PC-3 (cell line): ENCODE data around the gene ACAP2. TPM values are rescaled to one million over a fixed set of nuclear protein-coding genes. Genes with fewer than 3 reads are reported as not detected.
"Not testable (repeated sequence)": the region's sequence is repeated elsewhere in the genome, so short reads cannot be mapped to it uniquely, and the experiment has no call there.

ENCODE experiments used
- ATAC-seq: fragments of 200-7000 bp; cut with Tn5 transposase; 2 replicates; pipeline ENCODE4 v1.9.1; 2020; ENCODE audit warnings: mild to moderate bottlenecking, moderate library complexity
- BruUV-seq: library from RNA; stranded (reverse); fragments of 400-500 nt; replicated peaks from 2 replicates; lab custom pipeline; 2021; lab: Mats Ljungman, UMichigan
- CTCF ChIA-PET: fragments of 300-600 bp; sonication (Branson Sonifier 250); formaldehyde crosslinking; loops from one replicate; lab custom pipeline; 2022; ENCODE audit warnings: antibody characterized with exemption; lab: Charles Lee
- POLR2A ChIA-PET: fragments of 300-600 bp; sonication (Branson Sonifier 250); formaldehyde crosslinking; loops from one replicate; lab custom pipeline; 2022; ENCODE audit warnings: antibody characterized with exemption; ENCODE audit not compliant: unreplicated experiment; lab: Charles Lee
- DNase-seq: peaks from one replicate; pipeline ENCODE4 v3.0.0-alpha.2; 2015
- H2AFZ ChIP-seq: fragments of 300-600 bp; sonication (generic); 2 replicates; pipeline ENCODE4 v1.6.0; 2016; ENCODE audit warnings: antibody characterized with exemption, low read length
- H3F3A ChIP-seq: fragments of 300-600 bp; sonication (generic); one replicate; pipeline ENCODE4 v1.6.0; 2017; ENCODE audit warnings: antibody characterized with exemption, low read length, control low read depth, mild to moderate bottlenecking; ENCODE audit not compliant: unreplicated experiment
- H3K27ac ChIP-seq: fragments of 300-600 bp; sonication (generic); 2 replicates; pipeline ENCODE4 v1.5.1; 2016; ENCODE audit warnings: mild to moderate bottlenecking, low read length
- H3K27me3 ChIP-seq: fragments of 300-600 bp; sonication (generic); 2 replicates; pipeline ENCODE4 v1.6.1; 2016; ENCODE audit warnings: low read length, mixed read lengths
- H3K36me3 ChIP-seq: fragments of 300-600 bp; sonication (generic); 2 replicates; pipeline ENCODE4 v1.6.1; 2016; ENCODE audit warnings: low read depth, mixed run types, low read length, mixed read lengths
- H3K4me1 ChIP-seq: fragments of 300-600 bp; sonication (generic); 2 replicates; pipeline ENCODE4 v1.5.1; 2016; ENCODE audit warnings: low read length; ENCODE audit not compliant: insufficient read depth
- H3K4me2 ChIP-seq: fragments of 300-600 bp; sonication (generic); 2 replicates; pipeline ENCODE4 v1.6.0; 2016; ENCODE audit warnings: low read length
- H3K4me3 ChIP-seq: fragments of 300-600 bp; sonication (generic); 2 replicates; pipeline ENCODE4 v1.5.1; 2016; ENCODE audit warnings: mild to moderate bottlenecking, low read length, mixed read lengths
- H3K79me2 ChIP-seq: fragments of 300-600 bp; sonication (generic); 2 replicates; pipeline ENCODE4 v1.6.1; 2017; ENCODE audit warnings: low read length, mixed read lengths
- H3K9ac ChIP-seq: fragments of 300-600 bp; sonication (generic); 2 replicates; pipeline ENCODE4 v1.6.0; 2016; ENCODE audit warnings: mild to moderate bottlenecking, low read length
- H3K9me2 ChIP-seq: fragments of 300-600 bp; sonication (generic); replicated peaks from 2 replicates; pipeline ENCODE4 v1.6.1; 2016; ENCODE audit warnings: mixed run types, low read length, mixed read lengths
- H3K9me3 ChIP-seq: fragments of 300-600 bp; sonication (generic); 2 replicates; pipeline ENCODE4 v1.6.1; 2016; ENCODE audit warnings: low read length, mixed read lengths
- H4K20me1 ChIP-seq: fragments of 300-600 bp; sonication (generic); 2 replicates; pipeline ENCODE4 v1.6.1; 2016; ENCODE audit warnings: low read length, mixed read lengths
- EZH2 ChIP-seq: fragments of 300-600 bp; sonication (generic); IDR thresholded peaks from one replicate; pipeline ENCODE4 v1.6.1; 2017; ENCODE audit warnings: antibody characterized with exemption, mild to moderate bottlenecking, low read length; ENCODE audit not compliant: unreplicated experiment
- EZH2phosphoT487 ChIP-seq: fragments of 300-600 bp; sonication (generic); IDR thresholded peaks from 2 replicates; pipeline ENCODE4 v1.6.1; 2018; ENCODE audit warnings: mild to moderate bottlenecking, antibody characterized with exemption, low read length, borderline replicate concordance
- intact Hi-C: fragments of 100-400 bp; cut with micrococcal nuclease; formaldehyde crosslinking; loops from 2 replicates; pipeline ENCODE4 v1.9.0; 2023
- total RNA-seq: library from RNA; depleted of rRNA; stranded (reverse); fragments of >200 nt; gene quantifications from 2 replicates; pipeline ENCODE4 v1.2.3, GENCODE V29; 2014
- TF ChIP-seq, protein P1 (sequence below): fragments of 300-600 bp; sonication (generic); conservative IDR thresholded peaks from 2 replicates; pipeline ENCODE4 v1.5.1; 2017; ENCODE audit warnings: antibody characterized with exemption, low read depth, mild to moderate bottlenecking, low read length

The ACAP2 gene
- total RNA-seq, 1 experiment from 2014 or later: 33.5 TPM

DNA sequence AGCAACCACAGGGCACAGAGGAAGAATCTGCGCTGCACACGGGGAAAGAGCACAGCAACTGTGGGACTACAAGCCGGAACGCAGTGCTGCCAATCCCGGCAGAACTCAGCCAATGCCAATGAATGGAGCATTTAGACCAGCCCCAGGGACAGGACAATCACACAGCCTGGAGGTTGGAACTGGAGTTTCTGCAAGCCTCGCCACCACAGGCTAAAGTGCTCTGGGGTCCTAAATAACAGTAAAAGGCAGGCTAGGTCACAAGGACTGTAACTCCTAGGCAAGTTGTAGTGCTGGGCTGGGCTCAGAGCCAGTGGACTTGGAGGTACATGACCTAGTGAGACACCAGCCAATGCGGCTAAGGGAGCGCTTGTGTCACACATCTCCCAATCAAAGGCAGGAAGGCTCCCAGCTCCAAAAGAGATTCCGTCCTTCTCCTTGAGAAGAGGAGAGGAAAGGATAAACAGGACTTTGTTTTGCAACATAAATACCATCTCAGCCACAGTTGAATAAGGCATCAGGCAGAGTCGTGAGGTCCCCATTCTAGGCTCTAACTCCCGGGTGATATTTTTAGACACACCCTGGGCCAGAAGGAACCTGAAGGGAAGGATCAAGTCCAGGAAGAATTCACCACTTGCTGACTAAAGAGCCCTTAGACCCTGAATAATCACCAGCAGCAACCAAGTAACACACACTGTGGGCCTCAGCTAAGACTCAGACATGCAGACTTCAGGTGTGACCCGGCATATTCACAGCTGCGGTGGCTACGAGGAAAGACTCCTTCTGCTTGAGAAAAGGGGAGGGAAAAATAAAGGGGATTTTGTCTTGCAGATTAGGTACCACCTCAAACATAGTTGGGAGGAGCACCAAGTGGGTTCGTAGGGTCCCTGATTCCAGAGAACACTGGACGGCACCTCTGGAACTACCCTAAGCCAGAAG lies 86.4 kb downstream of the ACAP2 start:
- no TSS peak for BruUV-seq
- Histone ChIP-seq H3K36me3 (no peaks in the 10 kb centered on the region), H3K4me3 (no peak overlapping the region), H3K27me3 (no peaks in the 10 kb centered on the region), H3K9ac (no peak overlapping the region), H2AFZ (no peak overlapping the region), H3K9me3 (no peaks in the 10 kb centered on the region), H3K9me2 (no peaks in the 10 kb centered on the region), H3K27ac (no peak overlapping the region), H3K4me1 (0 out of 2 replicates have a peak, but pooled peaks cover 7% of the 10 kb centered on the region), H4K20me1 (no peaks in the 10 kb centered on the region), H3K4me2 (no peak overlapping the region), H3K79me2 (0 out of 2 replicates have a peak, but pooled peaks cover 3% of the 10 kb centered on the region), H3F3A (no peaks in the 10 kb centered on the region)
- DNase-seq: no peak
- POLR2A ChIA-PET: no interaction called here
- CTCF ChIA-PET: no interaction called here
- TF ChIP-seq EZH2 (no peak), EZH2phosphoT487 (no peak)
- TF ChIP-seq, protein P1, sequence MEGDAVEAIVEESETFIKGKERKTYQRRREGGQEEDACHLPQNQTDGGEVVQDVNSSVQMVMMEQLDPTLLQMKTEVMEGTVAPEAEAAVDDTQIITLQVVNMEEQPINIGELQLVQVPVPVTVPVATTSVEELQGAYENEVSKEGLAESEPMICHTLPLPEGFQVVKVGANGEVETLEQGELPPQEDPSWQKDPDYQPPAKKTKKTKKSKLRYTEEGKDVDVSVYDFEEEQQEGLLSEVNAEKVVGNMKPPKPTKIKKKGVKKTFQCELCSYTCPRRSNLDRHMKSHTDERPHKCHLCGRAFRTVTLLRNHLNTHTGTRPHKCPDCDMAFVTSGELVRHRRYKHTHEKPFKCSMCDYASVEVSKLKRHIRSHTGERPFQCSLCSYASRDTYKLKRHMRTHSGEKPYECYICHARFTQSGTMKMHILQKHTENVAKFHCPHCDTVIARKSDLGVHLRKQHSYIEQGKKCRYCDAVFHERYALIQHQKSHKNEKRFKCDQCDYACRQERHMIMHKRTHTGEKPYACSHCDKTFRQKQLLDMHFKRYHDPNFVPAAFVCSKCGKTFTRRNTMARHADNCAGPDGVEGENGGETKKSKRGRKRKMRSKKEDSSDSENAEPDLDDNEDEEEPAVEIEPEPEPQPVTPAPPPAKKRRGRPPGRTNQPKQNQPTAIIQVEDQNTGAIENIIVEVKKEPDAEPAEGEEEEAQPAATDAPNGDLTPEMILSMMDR: no peak
- ATAC-seq: no peak
- intact Hi-C loops: no loop called here

DNA sequence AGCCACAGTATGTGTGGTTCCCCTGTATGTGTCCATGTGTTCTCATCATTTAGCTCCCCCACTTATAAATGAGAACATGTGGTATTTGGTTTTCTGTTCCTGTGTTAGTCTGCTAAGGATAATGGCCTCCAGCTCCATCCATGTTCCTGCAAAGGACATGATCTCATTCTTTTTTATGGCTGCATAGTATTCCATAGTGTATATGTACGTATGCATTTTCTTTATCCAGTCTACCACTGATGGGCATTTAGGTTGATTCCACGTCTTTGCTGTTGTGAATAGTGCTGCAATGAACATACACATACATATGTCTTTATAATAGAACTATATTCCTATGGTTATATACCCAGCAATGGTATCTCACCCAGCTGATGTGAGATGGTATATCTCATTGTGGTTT lies 88.8 kb downstream of the ACAP2 start:
- H2AFZ ChIP-seq, CTCF ChIA-PET, H3K27me3 ChIP-seq, DNase-seq, H3K4me2 ChIP-seq, H3F3A ChIP-seq, H3K79me2 ChIP-seq, BruUV-seq, H3K36me3 ChIP-seq, POLR2A ChIA-PET, H4K20me1 ChIP-seq, H3K9me2 ChIP-seq, H3K27ac ChIP-seq, H3K9ac ChIP-seq, ATAC-seq, H3K4me3 ChIP-seq, H3K9me3 ChIP-seq, H3K4me1 ChIP-seq: not testable (repeated sequence)
- intact Hi-C loops: loop anchor here (5.0 kb wide), 1 partner anchor 88 kb away; the partner anchor contains the start of gene ACAP2

DNA sequence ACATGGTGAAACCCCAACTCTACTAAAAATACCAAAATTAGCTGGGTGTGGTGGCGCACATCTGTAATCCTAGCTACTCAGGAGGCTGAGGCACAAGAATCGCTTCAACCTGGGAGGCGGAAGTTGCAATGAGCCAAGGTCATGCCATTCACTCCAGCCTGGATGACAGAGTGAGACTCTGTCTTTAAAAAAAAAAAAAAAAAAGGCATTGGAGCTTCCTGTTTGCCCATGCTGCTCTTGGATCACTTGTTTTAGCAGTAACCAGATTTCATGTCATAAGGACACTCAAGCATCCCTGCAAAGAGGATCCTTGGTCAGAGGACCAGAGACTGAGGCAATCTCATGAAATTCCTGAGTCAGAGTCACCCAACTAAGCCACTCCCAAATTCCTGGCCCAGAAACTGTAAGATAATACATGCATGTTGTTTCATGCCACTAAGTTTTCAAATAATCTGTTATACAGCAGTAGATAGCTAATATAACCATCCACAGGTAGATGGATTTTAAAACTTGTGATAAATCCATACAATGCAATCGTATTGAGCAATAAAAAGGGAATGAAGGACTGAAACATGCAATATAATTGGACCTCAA lies 89.8 kb downstream of the ACAP2 start:
- Histone ChIP-seq H3K9me2 (no peaks in the 10 kb centered on the region), H3K9me3 (no peaks in the 10 kb centered on the region), H2AFZ (no peak overlapping the region), H3K36me3 (no peaks in the 10 kb centered on the region), H3K27me3 (no peaks in the 10 kb centered on the region), H3K4me1 (0 out of 2 replicates have a peak, but pooled peaks cover 7% of the 10 kb centered on the region), H3K4me2 (no peak overlapping the region), H3K9ac (no peak overlapping the region), H3F3A (no peaks in the 10 kb centered on the region), H3K79me2 (0 out of 2 replicates have a peak, but pooled peaks cover 3% of the 10 kb centered on the region), H4K20me1 (no peaks in the 10 kb centered on the region), H3K27ac (no peak overlapping the region), H3K4me3 (no peak overlapping the region)
- ChIA-PET CTCF (no interaction called here), POLR2A (interaction anchor here (0.5 kb wide), 1 partner anchor 193 kb away, joined by 3 read pairs; no protein-coding TSS in a partner anchor)
- BruUV-seq: no TSS peak
- intact Hi-C loops: loop anchor here (5.0 kb wide), 1 partner anchor 89 kb away; the partner anchor contains the start of gene ACAP2
- ATAC-seq: peak; percentile 97
- peak; percentile 65 for DNase-seq
- TF ChIP-seq, protein P1: no peak
- no peak for TF ChIP-seq EZH2phosphoT487
